ENCODE measurements around the gene RNF13. TPM values are rescaled to one million over a fixed set of nuclear protein-coding genes. Genes with fewer than 3 reads are reported as not detected.
A peak's percentile ranks its signal among the peaks of the same experiment; 100 is the strongest.

RNF13 gene
- total RNA-seq, 1 experiment from 2014 or later: 33.8 TPM

GRCh38 chr3:149900322-149900721, 87.3 kb downstream of the RNF13 start:
- Histone ChIP-seq H3F3A (ENCODE audit: low read length, unreplicated experiment) (no peaks in the 10 kb centered on the region), H2AFZ (ENCODE audit: low read length) (no peak overlapping the region), H3K4me3 (ENCODE audit: low read length) (no peak overlapping the region), H3K27me3 (ENCODE audit: low read length) (no peaks in the 10 kb centered on the region), H3K4me1 (ENCODE audit: insufficient read depth, low read length) (no peaks in the 10 kb centered on the region), H3K4me2 (ENCODE audit: low read length) (no peak overlapping the region), H3K79me2 (ENCODE audit: low read length) (no peaks in the 10 kb centered on the region), H3K27ac (ENCODE audit: low read length) (no peak overlapping the region), H3K36me3 (ENCODE audit: low read depth, low read length) (no peaks in the 10 kb centered on the region), H4K20me1 (ENCODE audit: low read length) (no peaks in the 10 kb centered on the region), H3K9me2 (replicated peaks; ENCODE audit: low read length) (no peaks in the 10 kb centered on the region), H3K9ac (ENCODE audit: low read length) (no peak overlapping the region), H3K9me3 (ENCODE audit: low read length) (no peaks in the 10 kb centered on the region)
- no peak for DNase-seq
- 0 out of 2 replicates have a peak, but pooled peaks have one; percentile 45 for ATAC-seq
- ChIA-PET CTCF (no interaction called here), POLR2A (ENCODE audit: unreplicated experiment) (interaction anchor here (0.5 kb wide), 1 partner anchor 98 kb away, joined by 3 read pairs; no protein-coding TSS in a partner anchor)
- TF ChIP-seq EZH2phosphoT487 (IDR thresholded peaks at IDR 0.05; ENCODE audit: borderline replicate concordance, low read length): no peak
- TF ChIP-seq CTCF (conservative IDR thresholded peaks at IDR 0.05; ENCODE audit: low read depth, low read length): no peak
- TF ChIP-seq EZH2 (IDR thresholded peaks at IDR 0.05; ENCODE audit: low read length, unreplicated experiment): no peak
- intact Hi-C loops (cut with micrococcal nuclease): no loop called here
- no TSS peak for BruUV-seq (replicated peaks)

- CTCF ChIA-PET: no interaction called here
- no peak overlapping the region for H3K27ac ChIP-seq (ENCODE audit: low read length)
These were observed 88.8 kb downstream of the RNF13 start for GRCh38 chr3:149901770-149902169.

More at GRCh38 chr3:149901770-149902169, 88.8 kb downstream of the RNF13 start:
- Histone ChIP-seq H3K79me2 (ENCODE audit: low read length) (no peaks in the 10 kb centered on the region), H3K4me1 (ENCODE audit: insufficient read depth, low read length) (no peaks in the 10 kb centered on the region), H3K9me3 (ENCODE audit: low read length) (no peaks in the 10 kb centered on the region), H3K27me3 (ENCODE audit: low read length) (no peaks in the 10 kb centered on the region), H3K9me2 (replicated peaks; ENCODE audit: low read length) (no peaks in the 10 kb centered on the region), H3K4me2 (ENCODE audit: low read length) (no peak overlapping the region), H3K9ac (ENCODE audit: low read length) (no peak overlapping the region), H3F3A (ENCODE audit: low read length, unreplicated experiment) (no peaks in the 10 kb centered on the region), H3K4me3 (ENCODE audit: low read length) (no peak overlapping the region), H3K36me3 (ENCODE audit: low read depth, low read length) (no peaks in the 10 kb centered on the region), H2AFZ (ENCODE audit: low read length) (no peak overlapping the region), H4K20me1 (ENCODE audit: low read length) (no peaks in the 10 kb centered on the region)
- no peak for TF ChIP-seq EZH2phosphoT487 (IDR thresholded peaks at IDR 0.05; ENCODE audit: borderline replicate concordance, low read length)
- no peak for TF ChIP-seq CTCF (conservative IDR thresholded peaks at IDR 0.05; ENCODE audit: low read depth, low read length)
- no peak for TF ChIP-seq EZH2 (IDR thresholded peaks at IDR 0.05; ENCODE audit: low read length, unreplicated experiment)
- no TSS peak for BruUV-seq (replicated peaks)
- ATAC-seq (no peak), DNase-seq (no peak)
- intact Hi-C loops (cut with micrococcal nuclease): loop anchor here (2.0 kb wide), 1 partner anchor 135 kb away; no protein-coding TSS in a partner anchor
- POLR2A ChIA-PET (ENCODE audit: unreplicated experiment): no interaction called here
